Colonic mucosa (tissue), 4 donors: ENCODE data around the gene EDN3. TPM values are rescaled to one million over a fixed set of nuclear protein-coding genes. Genes with fewer than 3 reads are reported as not detected.
"Not testable (repeated sequence)": the region's sequence is repeated elsewhere in the genome, so short reads cannot be mapped to it uniquely, and the experiment has no call there.

Source experiments
- DNase-seq: peaks from one replicate; pipeline ENCODE4 v3.0.0-alpha.2; 2020
- H3K27ac ChIP-seq: fragments of 200-600 bp; one replicate; pipeline ENCODE4 v1.8.0; 2021
- H3K27me3 ChIP-seq: fragments of 200-600 bp; one replicate; pipeline ENCODE4 v1.8.0; 2021
- H3K36me3 ChIP-seq: fragments of 200-600 bp; one replicate; pipeline ENCODE4 v1.8.0; 2021
- H3K4me1 ChIP-seq: fragments of 200-600 bp; one replicate; pipeline ENCODE4 v1.8.0; 2021; ENCODE audit warnings: mild to moderate bottlenecking
- H3K4me3 ChIP-seq: fragments of 200-600 bp; one replicate; pipeline ENCODE4 v1.8.0; 2021
- H3K9ac ChIP-seq, 2 donors: one replicate each; pipeline ENCODE4 v1.7.0; 2013; ENCODE audit warnings: control low read depth in 2 of 2, low read depth in 2 of 2, low read length in 2 of 2
- H3K9me3 ChIP-seq: fragments of 200-600 bp; one replicate; pipeline ENCODE4 v1.8.0; 2021
- CTCF ChIP-seq: fragments of 200-600 bp; IDR thresholded peaks from one replicate; pipeline ENCODE4 v1.8.0; 2022; ENCODE audit warnings: antibody characterized with exemption, mild to moderate bottlenecking
- intact Hi-C: fragments of 100-400 bp; cut with DNase I; formaldehyde crosslinking; loops from one replicate; pipeline ENCODE4 v1.14.1; 2022
- total RNA-seq, 2 donors: library from RNA; stranded (reverse); fragmentation: NEBNext Ultra II Directional in 1 of 2; extraction: Animal tissue kit (Norgen Biotek cat#: 25700) in 1 of 2; gene quantifications; one replicate each; pipeline ENCODE4 v1.2.1, GENCODE V29; 2021
- donor health status: healthy.
- donor health status: DM: no; HTN: no; CAD: no.
- donor health status: DM: no; HTN: no; CAD: no.

The EDN3 gene
- total RNA-seq, 2 donors from 2014 or later: 11.7 to 28.8 TPM

DNA sequence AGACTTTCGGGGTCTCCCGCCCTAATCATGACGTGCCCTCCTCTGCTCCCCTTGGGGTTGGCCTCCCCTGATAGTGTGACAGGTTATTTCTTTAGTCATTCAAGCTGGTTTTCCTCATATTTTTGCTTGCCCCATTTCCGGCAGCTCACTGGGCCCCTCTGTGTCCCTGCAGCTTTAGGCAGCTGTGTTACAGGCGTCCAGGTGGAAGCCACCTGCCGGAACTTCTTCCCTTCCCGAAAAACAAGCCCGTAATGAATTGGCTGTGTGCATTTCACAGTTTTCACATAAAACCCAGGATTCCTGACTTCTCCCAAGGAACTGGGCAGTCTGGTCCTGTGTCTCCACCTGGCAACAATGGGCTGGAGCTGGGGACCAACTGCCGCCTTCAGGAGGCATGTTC, 52.6 kb downstream of the EDN3 start:
- Histone ChIP-seq H3K9me3 (no peaks in the 10 kb centered on the region), H3K9ac (no peak overlapping the region), H3K4me1 (no peaks in the 10 kb centered on the region), H3K27me3 (no peaks in the 10 kb centered on the region), H3K4me3 (no peak overlapping the region), H3K36me3 (no peaks in the 10 kb centered on the region), H3K27ac (no peak overlapping the region)
- no peak for TF ChIP-seq CTCF
- intact Hi-C loops: no loop called here
- no peak for DNase-seq

- no peaks in the 10 kb centered on the region for H3K27me3 ChIP-seq
- no peak overlapping the region for H3K4me3 ChIP-seq
- no peak for TF ChIP-seq CTCF
- H3K27ac ChIP-seq: no peak overlapping the region
- no peak for DNase-seq
- intact Hi-C loops: no loop called here
- H3K9me3 ChIP-seq: no peaks in the 10 kb centered on the region
- no peaks in the 10 kb centered on the region for H3K4me1 ChIP-seq
- H3K36me3 ChIP-seq: no peaks in the 10 kb centered on the region
- H3K9ac ChIP-seq: no peak overlapping the region
Observed at GRCh38 chr20:59354460-59354859, 54.0 kb downstream of the EDN3 start.

DNA sequence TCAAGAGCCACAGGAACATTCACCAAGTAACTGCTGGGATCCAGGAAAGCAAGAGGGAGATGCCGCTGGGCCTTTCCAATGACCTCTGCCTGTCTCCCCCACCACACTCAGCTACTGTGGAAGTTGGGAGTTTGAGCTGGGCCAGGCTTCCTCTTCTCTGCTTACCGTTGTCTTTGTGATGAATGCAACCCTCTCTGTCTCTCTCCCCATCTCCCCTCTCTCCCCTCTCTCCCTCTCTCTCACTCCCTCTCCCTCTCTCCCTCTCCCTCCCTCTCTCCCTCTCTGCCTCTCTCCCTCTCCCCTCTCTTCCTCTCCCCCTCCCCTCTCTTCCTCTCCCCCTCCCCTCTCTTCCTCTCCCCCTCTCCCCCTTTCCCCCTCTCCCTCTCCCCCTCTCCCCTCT, 54.8 kb downstream of the EDN3 start:
- DNase-seq: no peak
- no peaks in the 10 kb centered on the region for H3K4me1 ChIP-seq
- no peaks in the 10 kb centered on the region for H3K9me3 ChIP-seq
- H3K27ac ChIP-seq: no peak overlapping the region
- no peak overlapping the region for H3K9ac ChIP-seq
- H3K36me3 ChIP-seq: no peaks in the 10 kb centered on the region
- no peaks in the 10 kb centered on the region for H3K27me3 ChIP-seq
- intact Hi-C loops: no loop called here
- TF ChIP-seq CTCF: no peak
- no peak overlapping the region for H3K4me3 ChIP-seq

GRCh38 chr20:59356662-59357165, 56.3 kb downstream of the EDN3 start:
- no peak for TF ChIP-seq CTCF
- no peaks in the 10 kb centered on the region for H3K9me3 ChIP-seq
- no peak overlapping the region for H3K27ac ChIP-seq
- no peak overlapping the region for H3K9ac ChIP-seq
- no peaks in the 10 kb centered on the region for H3K4me1 ChIP-seq
- intact Hi-C loops: no loop called here
- H3K36me3 ChIP-seq: no peaks in the 10 kb centered on the region
- no peak for DNase-seq
- no peak overlapping the region for H3K4me3 ChIP-seq
- H3K27me3 ChIP-seq: no peaks in the 10 kb centered on the region

DNA sequence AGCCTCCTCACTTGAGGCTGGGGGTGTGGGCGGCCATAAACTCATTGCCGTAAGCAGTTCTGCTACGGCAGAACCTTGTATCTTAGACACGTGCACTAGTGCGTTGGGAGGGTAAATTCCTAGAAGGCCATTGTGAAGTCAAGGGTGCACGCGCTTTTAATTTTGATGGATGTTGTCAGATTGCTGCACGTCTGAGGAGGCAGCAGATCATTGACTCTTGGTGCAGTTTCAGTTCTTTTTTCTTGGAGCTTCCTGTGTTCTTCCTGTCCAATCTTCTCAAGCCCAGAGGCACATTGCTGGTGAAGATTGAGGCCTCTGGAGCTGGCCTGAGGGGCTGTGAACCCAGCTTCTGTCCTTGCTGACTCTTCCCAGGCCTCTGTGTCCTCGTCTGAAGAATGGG, 58.4 kb downstream of the EDN3 start:
- H3K4me1 ChIP-seq, H3K9me3 ChIP-seq, H3K4me3 ChIP-seq, H3K9ac ChIP-seq, H3K36me3 ChIP-seq, H3K27me3 ChIP-seq, DNase-seq, H3K27ac ChIP-seq, intact Hi-C loops: not testable (repeated sequence)

DNA sequence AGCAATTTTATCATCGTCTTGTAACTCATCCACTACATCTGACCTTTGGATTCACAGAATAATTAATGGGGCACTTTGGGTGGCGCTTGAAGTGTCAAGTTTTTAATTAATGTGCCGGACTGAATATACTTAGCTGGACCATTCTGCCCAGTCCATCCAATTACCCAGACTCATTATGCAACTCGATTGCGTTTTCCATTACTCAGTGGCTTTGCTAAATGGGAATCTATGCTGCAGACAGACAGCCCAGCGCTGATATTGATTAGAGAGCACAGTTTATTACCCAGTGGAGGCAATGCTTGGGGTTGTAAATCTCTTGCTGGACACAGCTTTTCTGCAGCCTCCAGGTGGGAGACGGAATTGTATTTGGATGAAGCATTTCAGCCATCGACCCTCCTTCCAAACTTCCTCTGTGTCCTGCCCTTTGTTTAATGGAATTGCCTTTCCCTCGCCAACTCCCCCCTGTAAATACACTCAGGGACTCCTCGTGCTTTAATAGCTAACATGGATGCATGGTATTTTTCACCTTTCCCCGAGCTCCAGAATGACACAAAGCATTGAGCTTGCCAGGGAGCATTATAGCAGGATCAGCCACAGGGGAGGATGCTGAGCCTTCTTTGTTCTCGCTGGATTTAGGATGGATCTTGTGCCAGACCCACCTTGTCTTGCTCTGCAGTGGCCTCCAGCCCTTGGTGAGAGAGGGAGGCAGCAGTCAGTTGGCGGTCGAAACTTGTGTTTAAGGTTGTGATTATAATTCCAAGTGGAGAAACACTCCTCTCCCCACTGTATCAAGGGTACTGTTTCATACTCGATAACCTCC, 59.7 kb downstream of the EDN3 start:
- intact Hi-C loops: no loop called here
- Histone ChIP-seq H3K27me3 (no peaks in the 10 kb centered on the region), H3K4me3 (no peak overlapping the region), H3K9me3 (no peaks in the 10 kb centered on the region), H3K9ac (no peak overlapping the region), H3K36me3 (no peaks in the 10 kb centered on the region), H3K4me1 (no peaks in the 10 kb centered on the region), H3K27ac (no peak overlapping the region)
- TF ChIP-seq CTCF: no peak
- DNase-seq: no peak
